GM21786 (cell line): Measurements from ENCODE around the gene TTC31.

Source experiments
- ATAC-seq: cut with Tn5 transposase; IDR thresholded peaks from one replicate; pipeline ENCODE4 v1.9.1; 2021; ENCODE audit not compliant: unreplicated experiment

Gene TTC31

GRCh38 chr2:74524955-74525716 lies 42.3 kb downstream of the TTC31 start:
- no peak for ATAC-seq

DNA sequence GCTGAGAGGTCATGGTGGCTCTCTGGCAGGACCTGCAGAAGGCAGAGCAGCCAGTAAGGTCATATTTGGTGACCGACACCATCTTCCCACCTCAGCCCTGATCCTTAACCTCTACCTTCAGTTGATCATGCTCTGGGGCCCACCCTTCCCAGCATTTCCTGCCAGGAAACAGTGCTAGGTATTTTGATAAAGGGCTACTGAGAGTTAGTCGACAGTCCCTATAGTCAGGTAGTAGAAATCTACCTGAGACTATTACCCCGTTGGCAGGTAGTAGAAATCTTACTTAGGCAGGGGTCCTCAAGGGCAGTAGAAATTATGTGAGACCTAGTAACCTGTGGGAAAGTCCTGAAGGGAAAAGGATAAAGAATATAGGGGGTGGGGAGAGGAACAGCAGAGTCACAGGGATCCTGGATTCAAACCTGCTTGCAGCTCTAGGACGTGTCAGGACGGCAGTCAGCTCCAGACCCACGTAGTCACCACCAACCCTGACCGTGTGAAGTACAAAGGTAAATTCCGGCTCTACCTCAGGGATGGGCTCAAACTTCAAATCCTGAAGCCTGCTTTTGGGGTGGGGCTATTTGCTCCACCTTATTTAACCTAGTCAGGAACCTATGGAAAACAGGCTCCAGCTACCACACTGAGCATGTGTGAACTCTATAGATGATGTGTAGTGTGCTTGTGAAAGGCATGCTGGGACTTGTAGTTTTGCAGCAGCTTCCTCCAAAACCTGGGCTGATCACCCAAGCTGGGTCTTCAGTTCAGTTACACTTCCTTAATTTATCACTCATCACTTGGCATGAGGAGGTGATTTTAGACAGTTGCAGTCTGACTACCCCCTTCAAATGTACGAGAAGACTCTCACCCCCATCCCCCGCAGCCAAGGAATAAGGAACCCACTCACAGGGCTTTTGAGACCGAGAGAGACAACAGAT lies 43.1 kb downstream of the TTC31 start, which contains the start of gene DQX1:
Gene DQX1, minus strand, starts transcription at position 515 of the 932 bp plus-strand sequence. Its CDS starts 502 bp downstream, at position 13.
- ATAC-seq, result no peak

- ATAC-seq, result no peak
Observed at GRCh38 chr2:74526649-74527230, 43.9 kb downstream of the TTC31 start.

GRCh38 chr2:74527741-74528140 lies 44.9 kb downstream of the TTC31 start:
- ATAC-seq, result no peak

- peak; percentile 2 for ATAC-seq
Observed at GRCh38 chr2:74528600-74529356, 45.9 kb downstream of the TTC31 start.

- ATAC-seq, result peak; percentile 78
Observed at GRCh38 chr2:74529357-74530238, 46.7 kb downstream of the TTC31 start, which contains the start of the genes AUP1 and HTRA2. AUP1 (minus strand) TSS chr2:74529706; CDS start chr2:74529629, 77 bp downstream. HTRA2 (plus strand) TSS chr2:74529933; CDS start chr2:74530007, 74 bp downstream.

DNA sequence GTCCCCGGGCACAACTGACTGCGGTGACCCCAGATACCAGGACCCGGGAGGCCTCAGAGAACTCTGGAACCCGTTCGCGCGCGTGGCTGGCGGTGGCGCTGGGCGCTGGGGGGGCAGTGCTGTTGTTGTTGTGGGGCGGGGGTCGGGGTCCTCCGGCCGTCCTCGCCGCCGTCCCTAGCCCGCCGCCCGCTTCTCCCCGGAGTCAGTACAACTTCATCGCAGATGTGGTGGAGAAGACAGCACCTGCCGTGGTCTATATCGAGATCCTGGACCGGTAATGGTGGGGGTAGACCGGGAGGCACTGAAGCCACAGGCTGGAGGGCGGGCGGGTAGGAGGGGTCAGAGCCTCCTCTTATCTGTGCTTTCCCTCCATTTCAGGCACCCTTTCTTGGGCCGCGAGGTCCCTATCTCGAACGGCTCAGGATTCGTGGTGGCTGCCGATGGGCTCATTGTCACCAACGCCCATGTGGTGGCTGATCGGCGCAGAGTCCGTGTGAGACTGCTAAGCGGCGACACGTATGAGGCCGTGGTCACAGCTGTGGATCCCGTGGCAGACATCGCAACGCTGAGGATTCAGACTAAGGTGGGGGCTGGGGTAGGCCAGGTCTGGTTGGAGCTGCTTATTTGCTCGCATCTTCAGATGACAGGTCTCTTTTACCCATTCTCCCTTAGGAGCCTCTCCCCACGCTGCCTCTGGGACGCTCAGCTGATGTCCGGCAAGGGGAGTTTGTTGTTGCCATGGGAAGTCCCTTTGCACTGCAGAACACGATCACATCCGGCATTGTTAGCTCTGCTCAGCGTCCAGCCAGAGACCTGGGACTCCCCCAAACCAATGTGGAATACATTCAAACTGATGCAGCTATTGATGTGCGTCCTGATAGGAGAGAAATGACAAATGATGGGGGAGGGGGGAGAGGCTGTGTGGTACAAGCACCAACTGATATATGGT lies 47.6 kb downstream of the TTC31 start:
- ATAC-seq, result peak; percentile 33

DNA sequence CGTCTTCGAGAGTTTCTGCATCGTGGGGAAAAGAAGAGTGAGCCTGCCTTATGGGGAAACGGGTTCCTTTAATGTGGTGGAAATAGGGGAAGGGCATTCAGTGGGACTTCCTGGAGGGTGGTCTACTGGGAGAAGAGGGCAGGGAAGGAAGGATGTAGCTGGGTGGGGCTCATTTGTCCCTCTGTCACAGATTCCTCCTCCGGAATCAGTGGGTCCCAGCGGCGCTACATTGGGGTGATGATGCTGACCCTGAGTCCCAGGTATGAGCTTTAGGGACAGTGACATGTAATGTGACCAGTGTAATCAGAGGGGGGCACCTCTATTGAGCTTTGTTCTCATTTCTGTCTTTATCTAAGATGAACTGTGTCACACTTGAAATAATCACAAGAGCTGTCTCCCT lies 48.8 kb downstream of the TTC31 start:
- ATAC-seq, result no peak

- no peak for ATAC-seq
Observed at GRCh38 chr2:74532222-74532621, 49.3 kb downstream of the TTC31 start.

DNA sequence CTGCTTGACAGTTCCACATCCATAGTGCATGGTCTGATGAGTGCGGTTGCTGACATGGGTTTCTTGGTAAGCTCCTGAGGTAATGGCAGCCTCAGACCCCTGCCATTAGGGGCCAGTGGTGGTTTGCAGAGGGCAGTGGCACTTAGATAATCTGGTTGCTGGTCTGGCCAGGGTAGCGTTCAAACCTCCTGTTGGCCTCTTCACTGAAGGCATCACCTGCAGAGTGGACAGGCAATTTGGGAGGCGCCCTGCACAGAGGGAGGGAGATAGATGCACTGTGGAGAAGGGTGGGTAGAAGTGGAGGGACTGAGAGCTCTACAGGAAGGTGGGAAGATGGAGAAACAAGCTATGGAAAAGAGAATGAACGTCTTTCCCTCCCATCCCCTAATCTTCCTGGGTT lies 50.6 kb downstream of the TTC31 start:
- no peak for ATAC-seq

DNA sequence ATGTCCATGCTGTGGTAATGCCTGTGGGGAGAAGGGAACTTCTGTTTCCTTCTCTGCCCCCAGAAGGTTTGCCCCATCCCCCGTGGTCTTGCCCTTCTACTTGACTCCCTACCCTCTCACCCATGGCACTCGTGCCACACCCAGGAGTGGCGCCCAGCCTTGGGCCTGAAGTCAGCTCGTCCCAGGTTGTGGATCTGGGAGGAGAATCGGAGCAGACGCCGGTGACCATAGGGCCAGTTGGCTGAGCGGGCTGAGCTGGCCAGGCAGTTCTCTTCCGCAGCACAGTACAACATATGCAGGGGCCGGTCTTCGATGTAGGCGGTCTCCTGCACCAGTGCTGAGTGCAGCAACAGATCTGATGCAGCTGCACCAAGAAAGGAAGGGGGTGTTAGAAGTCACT lies 51.5 kb downstream of the TTC31 start:
- no peak for ATAC-seq

GRCh38 chr2:74535440-74535965 lies 52.6 kb downstream of the TTC31 start:
- ATAC-seq, result no peak

- ATAC-seq, result no peak
Observed at GRCh38 chr2:74536166-74536950, 53.5 kb downstream of the TTC31 start.

DNA sequence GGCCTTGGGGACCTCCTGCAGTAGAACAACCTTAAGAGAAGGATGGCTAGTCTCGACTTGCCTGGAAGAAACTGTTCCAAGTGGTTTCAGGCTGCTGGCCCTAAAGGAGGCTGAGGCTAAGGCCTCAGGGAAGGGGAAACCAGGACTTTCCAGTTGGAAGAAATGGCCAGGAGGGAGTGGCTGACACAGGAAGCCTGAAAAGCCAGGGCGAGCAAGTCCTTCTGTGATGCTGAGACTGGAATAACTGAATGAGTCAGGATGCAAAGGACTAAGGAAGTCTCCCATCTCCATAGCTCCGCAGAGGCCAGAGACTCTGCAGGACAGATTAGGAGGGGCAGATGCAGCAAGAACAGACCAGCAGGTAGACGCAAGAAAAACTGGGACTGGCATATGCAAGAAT lies 54.3 kb downstream of the TTC31 start:
- no peak for ATAC-seq

- ATAC-seq, result no peak
Observed at GRCh38 chr2:74538881-74539339, 56.0 kb downstream of the TTC31 start.

- no peak for ATAC-seq
Observed at GRCh38 chr2:74540291-74540690, 57.4 kb downstream of the TTC31 start.

DNA sequence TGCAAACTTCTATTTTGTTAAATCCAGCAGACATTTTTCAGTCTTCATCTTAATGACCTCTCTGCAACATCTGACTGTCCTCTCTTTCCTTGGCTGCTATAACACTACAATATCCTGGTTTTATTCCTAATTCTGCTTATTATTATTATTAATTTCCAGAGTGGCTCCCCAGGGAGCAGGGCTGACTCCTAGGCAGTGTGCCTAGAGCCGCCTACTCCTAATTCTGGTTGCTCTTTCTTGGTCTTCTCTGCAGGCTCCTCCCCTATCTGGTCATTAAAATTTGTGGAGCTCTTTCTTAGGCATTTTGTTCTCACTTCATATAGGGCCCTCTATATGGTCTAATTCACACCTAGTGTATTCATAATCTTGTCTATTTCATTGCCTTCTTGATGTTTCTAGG lies 60.1 kb downstream of the TTC31 start:
- ATAC-seq, result no peak
